Astrocyte (in vitro differentiated cells and primary cell): ENCODE data around the gene PCDHAC2.

Source experiments
- EZH2 ChIP-seq: IDR thresholded peaks from 2 replicates; pipeline ENCODE4 v1.6.1; 2012; ENCODE audit warnings: mild to moderate bottlenecking, low read length, inconsistent platforms; ENCODE audit not compliant: insufficient read depth
- TF ChIP-seq, protein P1 (sequence below): IDR thresholded peaks from 2 replicates; pipeline ENCODE4 v1.5.1; 2011; ENCODE audit warnings: low read depth, mild to moderate bottlenecking, inconsistent platforms, low read length, moderate library complexity; ENCODE audit not compliant: insufficient read depth

DNA sequence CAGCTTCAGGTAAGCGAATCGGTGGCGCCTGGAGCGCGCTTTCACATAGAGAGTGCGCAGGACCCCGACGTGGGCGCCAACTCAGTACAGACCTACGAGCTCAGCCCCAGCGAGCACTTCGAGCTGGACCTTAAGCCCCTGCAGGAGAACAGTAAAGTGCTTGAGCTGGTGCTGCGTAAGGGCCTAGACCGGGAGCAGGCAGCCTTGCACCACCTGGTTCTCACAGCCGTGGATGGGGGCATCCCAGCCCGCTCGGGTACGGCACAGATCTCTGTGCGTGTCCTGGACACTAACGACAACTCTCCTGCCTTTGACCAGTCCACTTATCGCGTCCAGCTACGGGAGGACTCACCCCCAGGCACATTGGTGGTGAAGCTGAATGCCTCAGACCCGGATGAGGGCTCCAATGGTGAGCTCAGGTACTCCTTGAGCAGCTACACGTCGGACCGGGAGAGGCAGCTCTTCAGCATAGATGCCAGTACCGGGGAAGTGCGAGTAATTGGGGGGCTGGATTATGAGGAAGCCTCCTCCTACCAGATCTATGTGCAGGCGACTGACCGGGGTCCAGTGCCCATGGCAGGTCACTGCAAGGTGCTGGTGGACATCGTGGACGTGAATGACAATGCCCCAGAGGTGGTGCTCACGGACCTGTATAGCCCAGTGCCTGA, 1.1 kb downstream of the PCDHAC2 start:
- TF ChIP-seq, protein P1, sequence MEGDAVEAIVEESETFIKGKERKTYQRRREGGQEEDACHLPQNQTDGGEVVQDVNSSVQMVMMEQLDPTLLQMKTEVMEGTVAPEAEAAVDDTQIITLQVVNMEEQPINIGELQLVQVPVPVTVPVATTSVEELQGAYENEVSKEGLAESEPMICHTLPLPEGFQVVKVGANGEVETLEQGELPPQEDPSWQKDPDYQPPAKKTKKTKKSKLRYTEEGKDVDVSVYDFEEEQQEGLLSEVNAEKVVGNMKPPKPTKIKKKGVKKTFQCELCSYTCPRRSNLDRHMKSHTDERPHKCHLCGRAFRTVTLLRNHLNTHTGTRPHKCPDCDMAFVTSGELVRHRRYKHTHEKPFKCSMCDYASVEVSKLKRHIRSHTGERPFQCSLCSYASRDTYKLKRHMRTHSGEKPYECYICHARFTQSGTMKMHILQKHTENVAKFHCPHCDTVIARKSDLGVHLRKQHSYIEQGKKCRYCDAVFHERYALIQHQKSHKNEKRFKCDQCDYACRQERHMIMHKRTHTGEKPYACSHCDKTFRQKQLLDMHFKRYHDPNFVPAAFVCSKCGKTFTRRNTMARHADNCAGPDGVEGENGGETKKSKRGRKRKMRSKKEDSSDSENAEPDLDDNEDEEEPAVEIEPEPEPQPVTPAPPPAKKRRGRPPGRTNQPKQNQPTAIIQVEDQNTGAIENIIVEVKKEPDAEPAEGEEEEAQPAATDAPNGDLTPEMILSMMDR: no peak
- no peak for TF ChIP-seq EZH2
